ENCODE results near the gene MTURN. TPM values are rescaled to one million over a fixed set of nuclear protein-coding genes. Genes with fewer than 3 reads are reported as not detected.

MTURN gene
- polyA plus RNA-seq, 3 donors, result 5.9 to 7.9 (median 7.5) TPM

DNA sequence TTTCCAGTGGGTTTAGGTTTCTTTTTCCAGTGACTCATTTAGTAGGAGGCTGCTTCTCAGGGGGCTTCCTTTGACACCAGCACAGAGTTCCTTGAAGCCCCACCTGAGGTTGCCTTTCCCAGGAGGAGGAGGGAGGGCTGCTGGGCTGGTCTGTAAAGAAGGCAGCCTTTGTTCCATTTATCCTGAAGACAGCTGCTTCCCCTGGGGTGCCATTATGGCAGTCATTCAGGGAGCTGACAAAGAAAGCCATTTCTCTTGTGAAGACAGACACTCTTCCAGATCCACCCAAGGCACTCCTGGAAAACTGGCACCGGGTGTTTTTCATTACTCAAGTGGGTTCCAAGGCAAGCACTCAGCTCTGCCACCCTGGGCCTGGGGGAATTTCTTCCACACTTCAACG, 54.0 kb downstream of the MTURN start:
- Mint-ChIP-seq H3K27me3 (ENCODE audit: low read depth in 3 of 3) (no peaks in the 10 kb centered on the region), H3K4me1 (peaks cover 18% of the 10 kb centered on the region), H3K4me3 (no peak overlapping the region), H3K9me3 (peaks cover 32 to 57% (median 50%) of the 10 kb centered on the region in 7 donors), H3K36me3 (peaks cover 14 to 25% of the 10 kb centered on the region in 2 donors), H3K27ac (no peak overlapping the region)
- intact Hi-C loops (cut with micrococcal nuclease), result loop anchor here in 1 of 2 donors (5.0 kb wide), 1 partner anchor 33 kb away; no protein-coding TSS in a partner anchor
- no peaks in the 10 kb centered on the region for H4K20me1 ChIP-seq (ENCODE audit: insufficient read depth, low read length)
- no peaks in the 10 kb centered on the region for H3K79me2 ChIP-seq (ENCODE audit: insufficient read depth, low read length)
- H3K9ac ChIP-seq (ENCODE audit: insufficient read depth, low read length, poor library complexity, severe bottlenecking), result no peak overlapping the region
- peaks cover 18 to 20% of the 10 kb centered on the region in 2 donors for H3K4me1 ChIP-seq (ENCODE audit: control insufficient read depth in 1 of 2, insufficient read depth in 2 of 2, low read length in 2 of 2)
- peak overlapping the region in 1 of 2 donors; percentile 10 for H3K27ac ChIP-seq (ENCODE audit: low read depth in 1 of 2, low read length in 2 of 2)
- TF ChIP-seq, protein P1, sequence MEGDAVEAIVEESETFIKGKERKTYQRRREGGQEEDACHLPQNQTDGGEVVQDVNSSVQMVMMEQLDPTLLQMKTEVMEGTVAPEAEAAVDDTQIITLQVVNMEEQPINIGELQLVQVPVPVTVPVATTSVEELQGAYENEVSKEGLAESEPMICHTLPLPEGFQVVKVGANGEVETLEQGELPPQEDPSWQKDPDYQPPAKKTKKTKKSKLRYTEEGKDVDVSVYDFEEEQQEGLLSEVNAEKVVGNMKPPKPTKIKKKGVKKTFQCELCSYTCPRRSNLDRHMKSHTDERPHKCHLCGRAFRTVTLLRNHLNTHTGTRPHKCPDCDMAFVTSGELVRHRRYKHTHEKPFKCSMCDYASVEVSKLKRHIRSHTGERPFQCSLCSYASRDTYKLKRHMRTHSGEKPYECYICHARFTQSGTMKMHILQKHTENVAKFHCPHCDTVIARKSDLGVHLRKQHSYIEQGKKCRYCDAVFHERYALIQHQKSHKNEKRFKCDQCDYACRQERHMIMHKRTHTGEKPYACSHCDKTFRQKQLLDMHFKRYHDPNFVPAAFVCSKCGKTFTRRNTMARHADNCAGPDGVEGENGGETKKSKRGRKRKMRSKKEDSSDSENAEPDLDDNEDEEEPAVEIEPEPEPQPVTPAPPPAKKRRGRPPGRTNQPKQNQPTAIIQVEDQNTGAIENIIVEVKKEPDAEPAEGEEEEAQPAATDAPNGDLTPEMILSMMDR (IDR thresholded peaks at IDR 0.05), result no peak
- no peak for DNase-seq
- no peaks in the 10 kb centered on the region for H3K27me3 ChIP-seq (ENCODE audit: control insufficient read depth in 2 of 2, insufficient read depth in 2 of 2, low read length in 2 of 2)
- H3K4me2 ChIP-seq (replicated peaks; ENCODE audit: extremely low read depth, low read length, poor library complexity, severe bottlenecking), result no peak overlapping the region
- 100% methylated on average over 1 of the region's 2 CpGs for WGBS (ENCODE audit: insufficient coverage)
- H3K4me3 ChIP-seq (replicated peaks in 1 of 3; ENCODE audit: low read depth in 2 of 3, low read length in 3 of 3), result no peak overlapping the region
- peaks cover 0 to 5% of the 10 kb centered on the region in 2 donors for H3K36me3 ChIP-seq (replicated peaks in 1 of 2; ENCODE audit: control insufficient read depth in 1 of 2, insufficient read depth in 2 of 2, low read length in 2 of 2)
- no peak overlapping the region for H2AFZ ChIP-seq (ENCODE audit: insufficient read depth, low read depth, low read length, poor library complexity, severe bottlenecking)
- peaks cover 34 to 48% of the 10 kb centered on the region in 2 donors for H3K9me3 ChIP-seq (replicated peaks in 1 of 2; ENCODE audit: control insufficient read depth in 1 of 2, insufficient read depth in 1 of 2, low read length in 2 of 2)

DNA sequence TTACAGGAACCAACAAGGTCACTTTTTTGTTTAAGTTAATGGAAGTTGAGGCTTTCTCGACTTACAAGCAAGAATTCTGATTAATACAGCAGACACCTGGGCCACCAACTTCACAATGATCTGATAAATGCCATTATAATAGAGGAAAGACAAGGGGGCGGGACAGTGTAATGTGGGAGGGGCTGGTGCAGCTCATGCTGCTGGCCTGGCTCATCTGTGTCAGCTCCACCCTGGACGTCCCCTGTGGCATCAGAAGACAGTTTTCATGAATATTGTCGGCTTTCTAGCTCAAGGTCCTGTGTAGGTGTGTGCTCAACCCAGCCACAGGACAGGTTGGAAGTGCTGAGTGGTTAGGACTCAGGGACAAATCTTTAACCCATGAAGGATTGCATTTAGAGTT, 57.0 kb downstream of the MTURN start:
- DNase-seq, result no peak
- Histone ChIP-seq H3K4me1 (ENCODE audit: control insufficient read depth in 1 of 2, insufficient read depth in 2 of 2, low read length in 2 of 2) (no peaks in the 10 kb centered on the region), H3K4me3 (replicated peaks in 1 of 3; ENCODE audit: low read depth in 2 of 3, low read length in 3 of 3) (no peak overlapping the region), H4K20me1 (ENCODE audit: insufficient read depth, low read length) (no peaks in the 10 kb centered on the region), H3K36me3 (replicated peaks in 1 of 2; ENCODE audit: control insufficient read depth in 1 of 2, insufficient read depth in 2 of 2, low read length in 2 of 2) (peaks cover 0 to 5% of the 10 kb centered on the region in 2 donors), H2AFZ (ENCODE audit: insufficient read depth, low read depth, low read length, poor library complexity, severe bottlenecking) (no peak overlapping the region), H3K79me2 (ENCODE audit: insufficient read depth, low read length) (no peaks in the 10 kb centered on the region), H3K9ac (ENCODE audit: insufficient read depth, low read length, poor library complexity, severe bottlenecking) (no peak overlapping the region), H3K27ac (ENCODE audit: low read depth in 1 of 2, low read length in 2 of 2) (no peak overlapping the region), H3K27me3 (ENCODE audit: control insufficient read depth in 2 of 2, insufficient read depth in 2 of 2, low read length in 2 of 2) (no peaks in the 10 kb centered on the region), H3K4me2 (replicated peaks; ENCODE audit: extremely low read depth, low read length, poor library complexity, severe bottlenecking) (no peak overlapping the region), H3K9me3 (replicated peaks in 1 of 2; ENCODE audit: control insufficient read depth in 1 of 2, insufficient read depth in 1 of 2, low read length in 2 of 2) (peaks cover 49 to 58% of the 10 kb centered on the region in 2 donors)
- H3K4me1 Mint-ChIP-seq, result no peaks in the 10 kb centered on the region
- H3K27ac Mint-ChIP-seq, result no peak overlapping the region
- peaks cover 18 to 26% of the 10 kb centered on the region in 2 donors for H3K36me3 Mint-ChIP-seq
- H3K27me3 Mint-ChIP-seq (ENCODE audit: low read depth in 3 of 3), result peaks cover 0 to 3% (median 0%) of the 10 kb centered on the region in 3 donors
- H3K9me3 Mint-ChIP-seq, result peaks cover 46 to 74% (median 65%) of the 10 kb centered on the region in 7 donors
- WGBS (ENCODE audit: insufficient coverage), result 100% methylated on average over 3 of the region's 4 CpGs
- no peak overlapping the region for H3K4me3 Mint-ChIP-seq
- TF ChIP-seq, protein P1 (IDR thresholded peaks at IDR 0.05), result no peak
- intact Hi-C loops (cut with micrococcal nuclease), result no loop called here

Measured in CD14-positive monocyte (primary cell).